Common myeloid progenitor, CD34-positive (primary cell): Measurements from ENCODE around the gene CABYR.
A peak's percentile ranks its signal among the peaks of the same experiment; 100 is the strongest.

Experiments
- CTCF ChIA-PET: fragments of 350-600 bp; sonication (Branson Sonifier 250); formaldehyde crosslinking; loops from one replicate; lab custom pipeline; 2021; ENCODE audit warnings: antibody characterized with exemption; lab: Charles Lee
- POLR2A ChIA-PET: fragments of 350-600 bp; sonication (Branson Sonifier 250); formaldehyde crosslinking; loops from one replicate; lab custom pipeline; 2021; ENCODE audit warnings: antibody characterized with exemption; lab: Charles Lee
- DNase-seq, 3 donors: peaks; one replicate each; pipeline versions ENCODE4 v3.0.0 to v3.0.0-alpha.2; 2013
- H3K27ac ChIP-seq, 2 experiments: 1 replicate in 1 of 2; 2 replicates in 1 of 2; pipeline ENCODE4 v1.7.0; 2013; ENCODE audit warnings: inconsistent platforms in 2 of 2, low read length in 2 of 2, mild to moderate bottlenecking in 2 of 2, low read depth in 1 of 2, moderate library complexity in 1 of 2; ENCODE audit not compliant: severe bottlenecking in 2 of 2, insufficient read depth in 1 of 2, poor library complexity in 1 of 2
- H3K27me3 ChIP-seq, 5 experiments: replicated peaks in 2 of 5; 1 replicate in 3 of 5; 2 replicates in 2 of 5; pipeline versions ENCODE4 v1.6.1 to v1.7.0; 2013; ENCODE audit warnings: low read length in 4 of 5, mild to moderate bottlenecking in 2 of 5, moderate library complexity in 2 of 5, inconsistent platforms in 1 of 5; ENCODE audit not compliant: insufficient read depth in 5 of 5, control insufficient read depth in 4 of 5
- H3K36me3 ChIP-seq, 4 experiments: 1 replicate in 2 of 4; 2 replicates in 2 of 4; pipeline versions ENCODE4 v1.6.1 to v1.7.0; 2013; ENCODE audit warnings: low read length in 3 of 4, control low read depth in 1 of 4, mild to moderate bottlenecking in 1 of 4; ENCODE audit not compliant: control insufficient read depth in 4 of 4, insufficient read depth in 4 of 4
- H3K4me1 ChIP-seq, 4 experiments: 1 replicate in 3 of 4; 2 replicates in 1 of 4; pipeline versions ENCODE4 v1.6.1 to v1.7.1; 2013; ENCODE audit warnings: low read length in 3 of 4, mild to moderate bottlenecking in 3 of 4, control low read depth in 1 of 4, inconsistent platforms in 1 of 4, moderate library complexity in 1 of 4; ENCODE audit not compliant: control insufficient read depth in 4 of 4, insufficient read depth in 4 of 4; ENCODE audit errors: control extremely low read depth in 1 of 4
- H3K4me3 ChIP-seq, 7 experiments: 1 replicate in 4 of 7; 2 replicates in 3 of 7; pipeline versions ENCODE4 v1.5.1 to v1.7.0; 2013; ENCODE audit warnings: mild to moderate bottlenecking in 7 of 7, low read length in 6 of 7, moderate library complexity in 6 of 7, inconsistent platforms in 2 of 7, low read depth in 2 of 7, control low read depth in 1 of 7; ENCODE audit not compliant: insufficient read depth in 4 of 7, control insufficient read depth in 1 of 7; ENCODE audit errors: extremely low read depth in 1 of 7
- H3K9me3 ChIP-seq, 5 experiments: 1 replicate in 4 of 5; 2 replicates in 1 of 5; pipeline versions ENCODE4 v1.6.1 to v1.7.1; 2013; ENCODE audit warnings: low read length in 4 of 5, mild to moderate bottlenecking in 2 of 5, inconsistent platforms in 1 of 5, low read depth in 1 of 5, moderate library complexity in 1 of 5; ENCODE audit not compliant: control insufficient read depth in 4 of 5, insufficient read depth in 2 of 5; ENCODE audit errors: control extremely low read depth in 1 of 5
- WGBS: methylation state at CpG from one replicate; pipeline ENCODE4 v1.1.5; 2013; ENCODE audit not compliant: insufficient coverage; 5-methylcytosine and 5-hydroxymethylcytosine counted together

Gene CABYR

DNA sequence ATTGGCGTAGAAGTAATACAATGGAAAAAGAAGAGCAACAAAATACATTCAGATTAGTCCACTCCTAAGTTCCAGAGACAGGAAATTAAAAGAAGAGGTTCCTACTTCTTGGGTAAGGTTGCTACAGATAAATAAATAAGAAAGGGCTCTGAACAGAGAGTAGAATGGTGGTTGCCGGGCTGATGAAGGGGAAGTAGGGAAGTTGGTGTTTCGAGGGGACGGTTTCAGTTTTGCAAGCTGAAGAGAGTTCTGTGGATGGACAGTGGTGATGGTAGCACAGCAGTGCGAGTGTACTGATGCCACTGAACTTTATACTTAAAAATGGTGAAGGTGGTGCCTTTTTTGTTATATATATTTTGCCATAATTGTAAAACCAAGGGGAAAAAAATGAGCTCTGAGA, 48.2 kb downstream of the CABYR start:
- DNase-seq, result peak; percentile 7 to 49 (median 40)
- ChIA-PET CTCF (interaction anchor here (3.9 kb wide), 1 partner anchor 10 kb away, joined by 19 read pairs; no protein-coding TSS in a partner anchor), POLR2A (interaction anchor here (0.6 kb wide), 1 partner anchor 225 kb away, joined by 3 read pairs; no protein-coding TSS in a partner anchor)
- H3K4me1 ChIP-seq, result peaks cover 0 to 5% (median 2%) of the 10 kb centered on the region in 4 experiments
- WGBS, result 18% methylated on average over 4 of the region's 5 CpGs
- peak overlapping the region in 1 of 7 experiments; percentile 64 for H3K4me3 ChIP-seq
- H3K36me3 ChIP-seq, result peaks cover 0 to 3% (median 3%) of the 10 kb centered on the region in 4 experiments
- no peaks in the 10 kb centered on the region for H3K27me3 ChIP-seq
- H3K9me3 ChIP-seq, result no peaks in the 10 kb centered on the region
- H3K27ac ChIP-seq, result no peak overlapping the region

DNA sequence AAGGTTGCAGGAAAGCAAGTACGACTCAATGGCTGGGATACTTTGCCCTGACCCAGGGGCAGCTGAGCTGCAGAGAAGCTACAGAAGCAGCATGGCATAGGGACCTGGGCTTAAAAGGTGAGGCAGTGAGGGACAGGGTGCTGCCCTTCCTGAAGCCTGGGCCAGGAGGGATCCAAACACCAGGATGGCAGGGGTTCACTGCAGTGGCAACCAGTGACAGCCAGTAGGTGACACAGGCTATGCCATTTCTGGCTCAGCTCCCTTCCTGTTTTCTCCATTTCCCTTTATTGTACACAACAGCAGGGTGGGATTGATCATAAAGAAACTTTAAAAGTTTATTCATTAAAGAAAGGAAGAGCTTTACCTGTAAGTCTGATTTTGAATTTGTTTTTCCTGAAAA, 48.8 kb downstream of the CABYR start:
- Histone ChIP-seq H3K9me3 (no peaks in the 10 kb centered on the region), H3K4me1 (peaks cover 0 to 5% (median 2%) of the 10 kb centered on the region in 4 experiments), H3K27ac (no peak overlapping the region), H3K36me3 (peaks cover 0 to 3% (median 3%) of the 10 kb centered on the region in 4 experiments), H3K4me3 (peak overlapping the region in 1 of 7 experiments; percentile 64), H3K27me3 (no peaks in the 10 kb centered on the region)
- CTCF ChIA-PET, result interaction anchor here (3.9 kb wide), 1 partner anchor 10 kb away, joined by 19 read pairs; no protein-coding TSS in a partner anchor
- POLR2A ChIA-PET, result no interaction called here
- no CpG with 5 or more reads among the region's 1 CpG for WGBS
- no peak for DNase-seq

DNA sequence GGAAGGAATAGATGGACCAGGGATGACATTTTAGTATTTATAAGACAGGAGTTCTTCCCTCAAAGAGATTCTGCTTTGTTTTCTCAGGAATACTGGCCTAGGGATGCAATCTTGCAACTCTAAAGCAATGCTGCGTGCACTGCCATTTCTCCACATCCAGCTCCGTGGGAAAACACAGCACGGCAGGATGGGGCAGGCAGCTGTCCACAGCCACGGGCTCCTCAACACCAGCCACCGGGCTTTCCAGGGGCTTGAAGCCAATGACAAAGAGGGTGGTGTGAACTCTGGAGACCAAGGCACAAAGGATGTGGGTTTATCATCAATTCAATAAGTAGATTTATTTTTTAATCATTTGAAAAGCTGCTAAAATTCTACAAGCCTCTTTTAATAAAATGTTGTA, 49.3 kb downstream of the CABYR start:
- DNase-seq, result no peak
- Histone ChIP-seq H3K27me3 (no peaks in the 10 kb centered on the region), H3K4me3 (no peak overlapping the region), H3K27ac (no peak overlapping the region), H3K9me3 (no peaks in the 10 kb centered on the region), H3K4me1 (peaks cover 0 to 5% (median 2%) of the 10 kb centered on the region in 4 experiments), H3K36me3 (peaks cover 0 to 5% (median 3%) of the 10 kb centered on the region in 4 experiments)
- WGBS, result 100% methylated on average over 1 of the region's 5 CpGs
- POLR2A ChIA-PET, result no interaction called here
- CTCF ChIA-PET, result interaction anchor here (3.9 kb wide), 1 partner anchor 11 kb away, joined by 19 read pairs; no protein-coding TSS in a partner anchor

DNA sequence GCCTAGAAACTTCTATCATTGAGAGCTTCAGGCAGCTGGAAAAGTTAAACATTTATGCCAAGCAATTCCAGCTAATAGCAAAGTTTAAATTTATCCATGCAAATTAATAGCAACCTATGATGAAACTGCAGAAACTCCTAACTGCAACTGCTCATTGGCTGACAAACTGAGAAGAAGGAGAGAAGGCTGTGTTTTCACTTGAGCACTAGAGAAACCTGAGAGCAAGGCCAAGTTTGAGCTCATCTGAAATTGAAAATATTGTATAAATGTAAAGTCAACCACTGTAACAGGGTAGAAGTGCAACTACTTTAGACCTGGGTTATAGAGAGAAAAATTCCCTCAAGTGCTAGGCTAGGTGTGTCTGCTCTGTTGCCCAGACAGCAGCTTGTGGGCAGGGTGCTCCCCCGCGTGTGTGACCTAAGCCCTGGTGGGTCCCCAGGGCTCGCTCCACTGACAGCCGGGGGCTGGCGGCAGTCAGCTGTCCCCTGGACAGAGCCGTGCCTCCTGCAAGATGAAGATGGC, 50.2 kb downstream of the CABYR start:
- H3K27me3 ChIP-seq, result no peaks in the 10 kb centered on the region
- no peak overlapping the region for H3K4me3 ChIP-seq
- ChIA-PET POLR2A (no interaction called here), CTCF (interaction anchor here (2.1 to 3.9 kb wide), 2 partner anchors 12 to 30 kb away, joined by 6 to 19 read pairs; no protein-coding TSS in a partner anchor)
- peaks cover 0 to 5% (median 2%) of the 10 kb centered on the region in 4 experiments for H3K4me1 ChIP-seq
- H3K9me3 ChIP-seq, result no peaks in the 10 kb centered on the region
- peaks cover 0 to 3% (median 2%) of the 10 kb centered on the region in 4 experiments for H3K36me3 ChIP-seq
- 84% methylated on average over 6 of the region's 6 CpGs for WGBS
- H3K27ac ChIP-seq, result no peak overlapping the region
- DNase-seq, result no peak

DNA sequence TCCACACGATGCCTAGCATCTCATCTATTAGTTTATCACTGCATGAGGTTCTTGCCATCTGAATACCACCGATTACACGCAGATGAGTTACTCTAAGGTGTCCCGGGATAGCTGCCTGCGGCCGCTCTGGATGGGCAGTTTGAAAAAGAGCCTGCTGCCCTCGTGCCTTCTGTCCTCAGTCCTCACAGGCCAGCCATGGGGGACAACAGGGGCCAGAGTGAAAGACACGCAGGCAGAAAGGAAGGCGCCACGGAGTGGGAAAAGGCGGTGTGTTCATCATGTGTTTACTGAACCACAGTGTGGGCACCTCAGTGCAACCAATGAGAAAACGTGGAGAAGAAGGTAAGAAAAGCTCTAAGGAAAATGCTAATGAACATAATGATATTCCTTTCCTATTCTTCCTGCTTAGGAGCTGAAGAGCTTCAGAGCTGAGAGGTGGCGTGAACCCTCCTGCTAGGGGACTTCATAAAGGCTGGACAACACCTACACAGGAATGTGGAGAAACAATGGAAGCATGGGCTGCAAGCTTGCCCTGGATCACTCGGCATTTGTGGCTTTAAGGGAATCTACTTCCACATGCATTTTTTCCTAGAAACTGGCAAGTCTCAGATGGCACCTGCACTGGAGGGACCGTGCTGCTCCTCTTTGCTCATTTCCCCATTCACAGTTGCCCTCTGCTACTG, 50.9 kb downstream of the CABYR start:
- WGBS, result 98% methylated on average over 12 of the region's 15 CpGs
- ChIA-PET CTCF (interaction anchor here (1.2 to 3.9 kb wide), 3 partner anchors 11 to 29 kb away, joined by 3 to 19 read pairs (median 6); no protein-coding TSS in a partner anchor), POLR2A (no interaction called here)
- no peak for DNase-seq
- Histone ChIP-seq H3K27me3 (no peaks in the 10 kb centered on the region), H3K4me3 (no peak overlapping the region), H3K27ac (no peak overlapping the region), H3K4me1 (peaks cover 0 to 5% (median 2%) of the 10 kb centered on the region in 4 experiments), H3K36me3 (peaks cover 0 to 5% (median 3%) of the 10 kb centered on the region in 4 experiments), H3K9me3 (no peaks in the 10 kb centered on the region)

DNA sequence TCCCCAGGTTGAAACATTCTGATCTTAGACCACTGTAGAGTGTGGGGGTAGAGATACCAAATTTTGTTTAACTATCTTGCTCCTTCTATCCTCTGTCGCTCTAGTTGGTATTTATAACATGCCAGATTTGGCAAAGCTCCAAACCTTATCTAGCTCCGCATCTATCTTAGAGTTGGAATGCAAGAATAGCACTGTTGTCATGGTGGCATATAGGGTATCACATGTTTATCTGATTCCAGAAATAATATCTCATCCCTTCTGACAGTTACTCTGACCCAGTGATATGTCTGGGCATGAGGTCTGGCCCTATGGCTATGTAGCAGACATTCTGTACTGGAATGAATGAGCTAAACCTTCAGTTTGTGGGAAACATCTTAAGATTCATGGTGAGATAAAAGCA, 51.7 kb downstream of the CABYR start:
- ChIA-PET POLR2A (no interaction called here), CTCF (interaction anchor here (1.2 to 2.1 kb wide), 3 partner anchors 11 to 29 kb away, joined by 3 to 10 read pairs (median 6); no protein-coding TSS in a partner anchor)
- no peak overlapping the region for H3K4me3 ChIP-seq
- no peak overlapping the region for H3K27ac ChIP-seq
- H3K27me3 ChIP-seq, result no peaks in the 10 kb centered on the region
- peaks cover 0 to 5% (median 2%) of the 10 kb centered on the region in 4 experiments for H3K4me1 ChIP-seq
- no peak for DNase-seq
- 100% methylated on average over 2 of the region's 2 CpGs for WGBS
- no peaks in the 10 kb centered on the region for H3K9me3 ChIP-seq
- peaks cover 0 to 9% (median 3%) of the 10 kb centered on the region in 4 experiments for H3K36me3 ChIP-seq
